Kasumi-1 (cell line): ENCODE data around the gene SLC41A3.
"Not testable (repeated sequence)": the region's sequence is repeated elsewhere in the genome, so short reads cannot be mapped to it uniquely, and the experiment has no call there.

Source experiments
- DNase-seq, 2 experiments: peaks; one replicate each; lab custom pipeline; 2025; lab: John Stamatoyannopoulos, UW

Gene SLC41A3

GRCh38 chr3:126106336-126107202 is 22.6 kb upstream of the SLC41A3 start:
- no peak for DNase-seq

GRCh38 chr3:126105691-126106187 is 21.8 kb upstream of the SLC41A3 start:
- DNase-seq = no peak

GRCh38 chr3:126104742-126105605 is 21.1 kb upstream of the SLC41A3 start:
- DNase-seq = no peak

GRCh38 chr3:126104028-126104635 is 20.2 kb upstream of the SLC41A3 start:
- no peak for DNase-seq

- no peak for DNase-seq
Measured at GRCh38 chr3:126103121-126104027, 19.4 kb upstream of the SLC41A3 start.

GRCh38 chr3:126102530-126102951 is 18.6 kb upstream of the SLC41A3 start:
- DNase-seq = no peak

GRCh38 chr3:126102011-126102410 is 18.1 kb upstream of the SLC41A3 start:
- no peak for DNase-seq

GRCh38 chr3:126101521-126101982 is 17.6 kb upstream of the SLC41A3 start:
- no peak for DNase-seq

- no peak for DNase-seq
Measured at GRCh38 chr3:126100634-126101301, 16.8 kb upstream of the SLC41A3 start.

- DNase-seq = no peak
Measured at GRCh38 chr3:126100269-126100633, 16.3 kb upstream of the SLC41A3 start.

GRCh38 chr3:126098391-126098858 is 14.5 kb upstream of the SLC41A3 start:
- no peak for DNase-seq

- DNase-seq = no peak
Measured at GRCh38 chr3:126097801-126098200, 13.9 kb upstream of the SLC41A3 start.

- not testable (repeated sequence) for DNase-seq
Measured at GRCh38 chr3:126096274-126096673, 12.3 kb upstream of the SLC41A3 start.

GRCh38 chr3:126092128-126092527 is 8.2 kb upstream of the SLC41A3 start:
- not testable (repeated sequence) for DNase-seq

GRCh38 chr3:126087552-126088175 is 3.7 kb upstream of the SLC41A3 start:
- DNase-seq = peak in 1 of 2 experiments; percentile 4

- DNase-seq = no peak
Measured at GRCh38 chr3:126085841-126086240, 1.9 kb upstream of the SLC41A3 start.

- no peak for DNase-seq
Measured at GRCh38 chr3:126085276-126085675, 1.4 kb upstream of the SLC41A3 start.

GRCh38 chr3:126084768-126085180 is 850 bp upstream of the SLC41A3 start:
- DNase-seq = no peak

GRCh38 chr3:126083511-126083912 is 412 bp downstream of the SLC41A3 start:
- peak; percentile 47 to 57 for DNase-seq

GRCh38 chr3:126083138-126083445 is 832 bp downstream of the SLC41A3 start:
- DNase-seq = no peak
